H1 (cell line): ENCODE results near the gene ARHGAP24. TPM values are rescaled to one million over a fixed set of nuclear protein-coding genes. Genes with fewer than 3 reads are reported as not detected.

Experiments
- CTCF ChIA-PET: fragments of 300-600 bp; sonication (Branson Sonifier 250); formaldehyde crosslinking; loops from one replicate; lab custom pipeline; 2021; ENCODE audit not compliant: partially characterized antibody; lab: Charles Lee
- POLR2A ChIA-PET: fragments of 300-600 bp; sonication (Branson Sonifier 250); formaldehyde crosslinking; loops from one replicate; lab custom pipeline; 2021; ENCODE audit warnings: inconsistent platforms; ENCODE audit not compliant: partially characterized antibody; lab: Charles Lee
- DNase-seq, 2 experiments: peaks; one replicate each; pipeline versions ENCODE4 v3.0.0 to v3.0.0-alpha.2; 2010 to 2022; ENCODE audit warnings: low spot score in 2 of 2, low read depth in 1 of 2, mixed read lengths in 1 of 2
- FAIRE-seq: peaks from 2 replicates; lab custom pipeline; 2011; peaks lifted over from hg19 to GRCh38; lab: Jason Lieb, UNC
- H2AFZ ChIP-seq: 2 replicates; pipeline ENCODE4 v1.8.1; 2012; ENCODE audit warnings: low read length, inconsistent platforms
- H2AK5ac ChIP-seq: 2 replicates; pipeline ENCODE4 v1.6.1; 2013; ENCODE audit warnings: low read depth, low read length
- H2BK120ac ChIP-seq: replicated peaks from 2 replicates; pipeline ENCODE3; 2013; ENCODE audit warnings: low read depth, low read length, inconsistent platforms
- H2BK12ac ChIP-seq: 2 replicates; pipeline ENCODE4 v1.6.1; 2013; ENCODE audit warnings: low read depth, low read length
- H2BK15ac ChIP-seq: 2 replicates; pipeline ENCODE4 v1.6.1; 2013; ENCODE audit warnings: low read length
- H2BK20ac ChIP-seq: 2 replicates; pipeline ENCODE4 v1.6.1; 2013; ENCODE audit warnings: low read length
- H2BK5ac ChIP-seq: 2 replicates; pipeline ENCODE4 v1.6.1; 2013; ENCODE audit warnings: low read depth, low read length
- H3K14ac ChIP-seq: 2 replicates; pipeline ENCODE4 v1.6.1; 2013; ENCODE audit warnings: inconsistent platforms; ENCODE audit not compliant: insufficient read length
- H3K18ac ChIP-seq: 2 replicates; pipeline ENCODE4 v1.6.1; 2013; ENCODE audit warnings: low read length; ENCODE audit errors: extremely low read depth
- H3K23ac ChIP-seq: 2 replicates; pipeline ENCODE4 v1.6.1; 2013; ENCODE audit warnings: inconsistent platforms; ENCODE audit not compliant: insufficient read length
- H3K23me2 ChIP-seq: 2 replicates; pipeline ENCODE4 v1.6.1; 2013; ENCODE audit warnings: low read depth, low read length
- H3K27ac ChIP-seq: 2 replicates; pipeline ENCODE4 v1.6.1; 2011; ENCODE audit warnings: low read depth, low read length, inconsistent platforms
- H3K27me3 ChIP-seq, 4 experiments: replicated peaks in 1 of 4; 1 replicate in 1 of 4; 2 replicates in 3 of 4; pipeline versions ENCODE4 v1.6.1 to v1.8.1; 2011 to 2013; ENCODE audit warnings: low read length in 3 of 4, mild to moderate bottlenecking in 3 of 4, inconsistent platforms in 2 of 4, mixed read lengths in 2 of 4, moderate library complexity in 1 of 4; ENCODE audit not compliant: control insufficient read depth in 3 of 4, insufficient read depth in 3 of 4; ENCODE audit errors: extremely low read depth in 1 of 4
- H3K36me3 ChIP-seq, 4 experiments: 2 replicates each; pipeline versions ENCODE4 v1.6.1 to v1.8.1; 2011 to 2013; ENCODE audit warnings: mild to moderate bottlenecking in 4 of 4, low read length in 3 of 4, moderate library complexity in 2 of 4, control low read depth in 1 of 4, inconsistent platforms in 1 of 4; ENCODE audit not compliant: insufficient read depth in 4 of 4, control insufficient read depth in 2 of 4
- H3K4ac ChIP-seq: replicated peaks from 2 replicates; pipeline ENCODE3; 2013; ENCODE audit warnings: low read length, low read depth, mixed read lengths, inconsistent platforms; ENCODE audit not compliant: insufficient read length
- H3K4me1 ChIP-seq, 4 experiments: replicated peaks in 1 of 4; 1 replicate in 1 of 4; 2 replicates in 3 of 4; pipeline versions ENCODE4 v1.6.1 to v1.8.1; 2011 to 2013; ENCODE audit warnings: low read length in 3 of 4, inconsistent platforms in 2 of 4, mixed read lengths in 1 of 4; ENCODE audit not compliant: insufficient read depth in 4 of 4, control insufficient read depth in 3 of 4
- H3K4me2 ChIP-seq, 2 experiments: 2 replicates each; pipeline versions ENCODE4 v1.6.1 to v1.8.1; 2011 to 2013; ENCODE audit warnings: low read depth in 2 of 2, low read length in 2 of 2, control low read depth in 1 of 2, inconsistent platforms in 1 of 2, mild to moderate bottlenecking in 1 of 2; ENCODE audit not compliant: insufficient read depth in 1 of 2
- H3K4me3 ChIP-seq, 4 experiments: fragments of 200-600, 300-600 bp in 1 of 4; sonication (generic), shearing (Covaris generic), sonication (Bioruptor Twin) in 1 of 4; 2 replicates each; pipeline versions ENCODE4 v1.5.1 to v1.8.1; 2011 to 2016; ENCODE audit warnings: low read length in 4 of 4, low read depth in 3 of 4, control low read depth in 2 of 4, inconsistent platforms in 2 of 4, mild to moderate bottlenecking in 2 of 4, mixed read lengths in 1 of 4, moderate library complexity in 1 of 4; ENCODE audit not compliant: insufficient read depth in 2 of 4; ENCODE audit errors: extremely low read depth in 1 of 4
- H3K56ac ChIP-seq: replicated peaks from 2 replicates; pipeline ENCODE3; 2013; ENCODE audit warnings: low read depth, mild to moderate bottlenecking, mixed read lengths, low read length, inconsistent platforms; ENCODE audit not compliant: insufficient read length
- H3K79me1 ChIP-seq: 2 replicates; pipeline ENCODE4 v1.6.1; 2013; ENCODE audit warnings: low read depth, low read length, control low read depth
- H3K79me2 ChIP-seq, 2 experiments: 2 replicates each; pipeline versions ENCODE4 v1.6.1 to v1.8.1; 2012 to 2013; ENCODE audit warnings: low read length in 2 of 2, mild to moderate bottlenecking in 2 of 2, inconsistent platforms in 1 of 2; ENCODE audit not compliant: insufficient read depth in 2 of 2, control insufficient read depth in 1 of 2
- H3K9ac ChIP-seq, 4 experiments: replicated peaks in 1 of 4; 1 replicate in 1 of 4; 2 replicates in 3 of 4; pipeline versions ENCODE4 v1.6.1 to v1.8.1; 2011 to 2013; ENCODE audit warnings: low read depth in 3 of 4, low read length in 3 of 4, control low read depth in 2 of 4, mild to moderate bottlenecking in 2 of 4, moderate library complexity in 2 of 4, inconsistent platforms in 1 of 4; ENCODE audit errors: extremely low read depth in 1 of 4
- H3K9me3 ChIP-seq, 2 experiments: 2 replicates each; pipeline versions ENCODE4 v1.6.1 to v1.8.1; 2012 to 2013; ENCODE audit warnings: mild to moderate bottlenecking in 2 of 2, moderate library complexity in 2 of 2, control low read depth in 1 of 2, inconsistent platforms in 1 of 2, low read depth in 1 of 2, low read length in 1 of 2, mixed read lengths in 1 of 2; ENCODE audit not compliant: insufficient read depth in 2 of 2
- H4K20me1 ChIP-seq, 2 experiments: replicated peaks in 1 of 2; 2 replicates each; pipeline versions ENCODE3 to v1.8.1; 2011 to 2013; ENCODE audit warnings: inconsistent platforms in 2 of 2, low read length in 2 of 2, mild to moderate bottlenecking in 1 of 2; ENCODE audit not compliant: insufficient read depth in 2 of 2, control insufficient read depth in 1 of 2
- H4K5ac ChIP-seq: 2 replicates; pipeline ENCODE4 v1.6.1; 2013; ENCODE audit warnings: low read length, low read depth, mixed read lengths, inconsistent platforms; ENCODE audit not compliant: insufficient read length
- H4K8ac ChIP-seq: 2 replicates; pipeline ENCODE4 v1.8.0; 2013; ENCODE audit warnings: mild to moderate bottlenecking, moderate library complexity, low read length, inconsistent platforms; ENCODE audit not compliant: insufficient read depth; ENCODE audit errors: extremely low read depth
- H4K91ac ChIP-seq: replicated peaks from 2 replicates; pipeline ENCODE3; 2013; ENCODE audit warnings: low read length, mixed read lengths, inconsistent platforms; ENCODE audit not compliant: insufficient read length
- BACH1 ChIP-seq: IDR thresholded peaks from 2 replicates; pipeline ENCODE4 v1.6.1; 2012; ENCODE audit warnings: low read length, improper control_type of control experiment
- BCL11A ChIP-seq, 2 experiments: IDR thresholded peaks; one replicate each; pipeline ENCODE4 v1.6.1; 2011; ENCODE audit warnings: low read depth in 2 of 2, low read length in 2 of 2, mild to moderate bottlenecking in 2 of 2
- CHD1 ChIP-seq: IDR thresholded peaks from 2 replicates; pipeline ENCODE4 v1.6.1; 2012; ENCODE audit warnings: low read depth, low read length, improper control_type of control experiment
- HDAC2 ChIP-seq, 2 experiments: fragments of 300-600 bp in 1 of 2; sonication (generic) in 1 of 2; IDR thresholded peaks; 2 replicates each; pipeline ENCODE4 v1.6.1; 2011 to 2012; ENCODE audit warnings: low read depth in 2 of 2, low read length in 2 of 2, mild to moderate bottlenecking in 2 of 2, moderate library complexity in 2 of 2, borderline replicate concordance in 1 of 2, inconsistent platforms in 1 of 2
- WGBS, 2 experiments: shearing (Covaris generic) in 1 of 2; methylation state at CpG; one replicate each; pipeline versions ENCODE4 v1.1.6 to v1.1.7; 2013 to 2015; ENCODE audit warnings: low lambda C conversion rate in 2 of 2, mixed read lengths in 2 of 2, inconsistent platforms in 1 of 2, low coverage in 1 of 2, missing lambda C conversion rate in 1 of 2; ENCODE audit not compliant: insufficient replicate concordance in 2 of 2, insufficient coverage in 1 of 2, insufficient read length in 1 of 2; ENCODE audit errors: extremely low coverage in 1 of 2, missing lambda C conversion rate in 1 of 2; 5-methylcytosine and 5-hydroxymethylcytosine counted together
- polyA plus RNA-seq, 7 experiments: library from polyadenylated mRNA; depleted of rRNA in 3 of 7; stranded (reverse) in 5 of 7; unstranded in 2 of 7; fragments of >200 nt in 5 of 7; fragments of 200-250 nt in 2 of 7; gene quantifications; 1 replicate in 5 of 7; 2 replicates in 1 of 7; 4 replicates in 1 of 7; pipeline versions ENCODE4 v1.2.1 to v1.2.3, GENCODE V29; 2011 to 2013; ENCODE audit warnings: missing spikeins in 2 of 7, mixed read lengths in 2 of 7
- total RNA-seq: library from RNA; stranded (reverse); fragmentation: NEBNext Ultra II Directional; extraction: Animal tissue kit (Norgen Biotek cat#: 25700); gene quantifications from 2 replicates; pipeline ENCODE4 v1.2.1, GENCODE V29; 2021

ARHGAP24 gene
- total and polyA plus RNA-seq, 2 of the 8 experiments (the other 6 are each of a cell fraction or from before 2014, with no cell fraction given) = 0.08 to 0.50 TPM

- TF ChIP-seq CHD1 = no peak
- TF ChIP-seq BCL11A (IDR thresholded peaks at IDR 0.05; ENCODE audit: low read depth in 2 of 2, low read length in 2 of 2) = no peak
- TF ChIP-seq BACH1 = no peak
- TF ChIP-seq HDAC2 (IDR thresholded peaks at IDR 0.05; ENCODE audit: borderline replicate concordance in 1 of 2, low read depth in 2 of 2, low read length in 2 of 2) = no peak
- Histone ChIP-seq H3K14ac (no peak overlapping the region), H3K36me3 (no peaks in the 10 kb centered on the region), H3K27me3 (no peaks in the 10 kb centered on the region), H2BK15ac (no peak overlapping the region), H2AK5ac (no peak overlapping the region), H4K5ac (no peak overlapping the region), H3K4me3 (no peak overlapping the region), H3K79me1 (no peaks in the 10 kb centered on the region), H3K56ac (no peak overlapping the region), H3K4me1 (peaks cover 9 to 20% (median 17%) of the 10 kb centered on the region in 4 experiments), H2BK120ac (no peak overlapping the region), H3K27ac (no peak overlapping the region), H2BK12ac (peak overlapping the region; percentile 87; the same call in 1 of the 2 replicates), H2AFZ (0 out of 2 replicates have a peak overlapping the region, but pooled peaks have one; percentile 72), H3K4me2 (no peak overlapping the region), H3K23me2 (peaks cover 2% of the 10 kb centered on the region; the same call in 1 of the 2 replicates), H3K9me3 (no peaks in the 10 kb centered on the region), H3K9ac (no peak overlapping the region), H2BK20ac (peak overlapping the region; percentile 73; the same call in 1 of the 2 replicates), H4K8ac (no peak overlapping the region), H3K18ac (no peak overlapping the region), H3K4ac (no peak overlapping the region), H4K91ac (no peak overlapping the region), H3K23ac (no peak overlapping the region), H3K79me2 (no peaks in the 10 kb centered on the region), H4K20me1 (no peaks in the 10 kb centered on the region), H2BK5ac (0 out of 2 replicates have a peak overlapping the region, but pooled peaks have one; percentile 79)
- POLR2A ChIA-PET = interaction anchor here (1.0 to 1.3 kb wide), 2 partner anchors 13 to 140 kb away, joined by 3 to 4 read pairs; no protein-coding TSS in a partner anchor
- DNase-seq (no peak), FAIRE-seq (no peak)
- CTCF ChIA-PET = interaction anchor here (1.1 to 1.9 kb wide), 4 partner anchors 31 to 217 kb away, joined by 3 to 9 read pairs (median 4); no protein-coding TSS in a partner anchor
- 87 to 100% methylated on average over 1 to 13 of the region's 13 CpGs for WGBS, 2 experiments
Observed at GRCh38 chr4:85828027-85828890, 353.3 kb downstream of the ARHGAP24 start.
